Measurements from ENCODE around the gene UBTD2. TPM values are rescaled to one million over a fixed set of nuclear protein-coding genes. Genes with fewer than 3 reads are reported as not detected.

Gene UBTD2
- total RNA-seq, 3 donors from 2014 or later (not counting 1 experiment from before 2014, with no cell fraction given): 1.7 to 3.3 (median 2.6) TPM

DNA sequence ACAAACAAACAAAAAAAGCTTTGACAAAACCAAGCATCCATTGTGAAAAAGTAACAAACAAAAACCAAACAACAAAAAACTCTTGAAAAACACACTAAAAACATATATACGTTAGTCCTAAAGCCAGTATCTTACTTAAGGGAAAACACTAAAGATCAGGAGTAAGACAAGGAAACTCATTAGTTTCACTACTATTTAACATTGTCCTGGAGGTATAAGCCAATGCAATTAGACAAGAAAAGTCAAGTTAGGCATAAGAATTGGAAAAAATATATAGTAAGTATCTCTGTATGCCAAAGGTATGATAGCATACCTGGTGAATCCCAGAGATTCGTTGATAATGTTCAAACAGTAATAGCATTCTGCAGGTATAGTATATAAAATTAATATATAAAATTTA, 21.8 kb upstream of the UBTD2 start:
- no peaks in the 10 kb centered on the region for H3K9me3 Mint-ChIP-seq
- no peaks in the 10 kb centered on the region for H3K4me1 Mint-ChIP-seq

DNA sequence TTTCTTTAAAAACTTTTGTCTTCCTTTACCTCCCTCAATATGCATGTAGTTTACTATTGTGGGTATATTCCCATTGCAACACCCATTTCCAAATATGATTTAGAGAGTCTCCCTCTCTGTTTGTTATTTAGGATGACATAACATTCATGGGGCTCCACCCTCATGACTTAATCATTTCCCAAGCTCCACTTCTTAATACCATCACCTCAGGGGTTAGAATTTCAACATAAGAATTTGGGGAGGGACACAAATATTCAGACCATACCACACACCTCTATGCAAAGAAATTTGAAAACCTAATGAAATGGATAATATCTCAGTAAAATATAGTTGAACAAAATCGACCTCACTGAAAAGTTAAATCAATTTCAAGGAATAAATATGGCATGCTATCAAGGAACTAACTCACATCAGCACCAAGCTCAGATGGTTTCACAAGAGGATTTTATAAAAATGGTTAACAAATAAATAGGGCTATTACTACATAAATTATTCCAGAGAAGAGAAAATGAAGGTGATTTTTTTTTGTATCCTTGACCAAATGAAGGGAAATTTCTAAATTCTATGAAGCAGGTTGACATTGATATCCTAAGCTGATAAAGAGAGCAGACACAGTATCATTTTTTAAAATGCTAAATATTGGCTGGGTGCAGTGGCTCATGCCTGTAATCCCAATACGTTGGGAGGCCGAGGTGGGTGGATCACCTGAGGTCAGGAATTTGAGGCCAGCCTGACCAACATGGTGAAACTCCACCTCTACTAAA, 20.2 kb upstream of the UBTD2 start:
- intact Hi-C loops (cut with micrococcal nuclease): no loop called here
- DNase-seq (no peak), ATAC-seq (no peak)
- Mint-ChIP-seq H3K27ac (no peak overlapping the region), H3K27me3 (ENCODE audit: low read depth in 2 of 2) (peaks cover 14 to 20% of the 10 kb centered on the region in 2 donors), H3K36me3 (no peaks in the 10 kb centered on the region), H3K9me3 (no peaks in the 10 kb centered on the region), H3K4me1 (no peaks in the 10 kb centered on the region), H3K4me3 (no peak overlapping the region)
- H3K27ac ChIP-seq (ENCODE audit: low read length): no peak overlapping the region
- H3K4me1 ChIP-seq (ENCODE audit: control insufficient read depth, insufficient read depth, low read length): no peaks in the 10 kb centered on the region
- H3K36me3 ChIP-seq (ENCODE audit: control insufficient read depth, insufficient read depth, low read length): no peaks in the 10 kb centered on the region
- no peaks in the 10 kb centered on the region for H3K27me3 ChIP-seq (ENCODE audit: control insufficient read depth, insufficient read depth, low read length)
- TF ChIP-seq, protein P1, sequence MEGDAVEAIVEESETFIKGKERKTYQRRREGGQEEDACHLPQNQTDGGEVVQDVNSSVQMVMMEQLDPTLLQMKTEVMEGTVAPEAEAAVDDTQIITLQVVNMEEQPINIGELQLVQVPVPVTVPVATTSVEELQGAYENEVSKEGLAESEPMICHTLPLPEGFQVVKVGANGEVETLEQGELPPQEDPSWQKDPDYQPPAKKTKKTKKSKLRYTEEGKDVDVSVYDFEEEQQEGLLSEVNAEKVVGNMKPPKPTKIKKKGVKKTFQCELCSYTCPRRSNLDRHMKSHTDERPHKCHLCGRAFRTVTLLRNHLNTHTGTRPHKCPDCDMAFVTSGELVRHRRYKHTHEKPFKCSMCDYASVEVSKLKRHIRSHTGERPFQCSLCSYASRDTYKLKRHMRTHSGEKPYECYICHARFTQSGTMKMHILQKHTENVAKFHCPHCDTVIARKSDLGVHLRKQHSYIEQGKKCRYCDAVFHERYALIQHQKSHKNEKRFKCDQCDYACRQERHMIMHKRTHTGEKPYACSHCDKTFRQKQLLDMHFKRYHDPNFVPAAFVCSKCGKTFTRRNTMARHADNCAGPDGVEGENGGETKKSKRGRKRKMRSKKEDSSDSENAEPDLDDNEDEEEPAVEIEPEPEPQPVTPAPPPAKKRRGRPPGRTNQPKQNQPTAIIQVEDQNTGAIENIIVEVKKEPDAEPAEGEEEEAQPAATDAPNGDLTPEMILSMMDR (IDR thresholded peaks at IDR 0.05): no peak
- peaks cover 3% of the 10 kb centered on the region for H3K9me3 ChIP-seq (ENCODE audit: control insufficient read depth, insufficient read depth, low read length)
- H3K4me3 ChIP-seq (ENCODE audit: low read length): no peak overlapping the region
- WGBS (ENCODE audit: insufficient coverage): 96% methylated on average over 2 of the region's 3 CpGs

More for the DNA sequence above, 21.8 kb upstream of the UBTD2 start:
- Histone ChIP-seq H3K27me3 (ENCODE audit: control insufficient read depth, insufficient read depth, low read length) (no peaks in the 10 kb centered on the region), H3K4me1 (ENCODE audit: control insufficient read depth, insufficient read depth, low read length) (no peaks in the 10 kb centered on the region), H3K27ac (ENCODE audit: low read length) (no peak overlapping the region), H3K36me3 (ENCODE audit: control insufficient read depth, insufficient read depth, low read length) (no peaks in the 10 kb centered on the region), H3K4me3 (ENCODE audit: low read length) (no peak overlapping the region), H3K9me3 (ENCODE audit: control insufficient read depth, insufficient read depth, low read length) (peaks cover 3% of the 10 kb centered on the region)
- H3K27me3 Mint-ChIP-seq (ENCODE audit: low read depth in 2 of 2): peaks cover 14 to 28% of the 10 kb centered on the region in 2 donors
- H3K4me3 Mint-ChIP-seq: no peak overlapping the region
- no peak for DNase-seq
- TF ChIP-seq, protein P1 (IDR thresholded peaks at IDR 0.05): no peak
- no peak for ATAC-seq
- intact Hi-C loops (cut with micrococcal nuclease): no loop called here
- WGBS (ENCODE audit: insufficient coverage): 100% methylated on average over 1 of the region's 2 CpGs
- H3K27ac Mint-ChIP-seq: no peak overlapping the region
- no peaks in the 10 kb centered on the region for H3K36me3 Mint-ChIP-seq

DNA sequence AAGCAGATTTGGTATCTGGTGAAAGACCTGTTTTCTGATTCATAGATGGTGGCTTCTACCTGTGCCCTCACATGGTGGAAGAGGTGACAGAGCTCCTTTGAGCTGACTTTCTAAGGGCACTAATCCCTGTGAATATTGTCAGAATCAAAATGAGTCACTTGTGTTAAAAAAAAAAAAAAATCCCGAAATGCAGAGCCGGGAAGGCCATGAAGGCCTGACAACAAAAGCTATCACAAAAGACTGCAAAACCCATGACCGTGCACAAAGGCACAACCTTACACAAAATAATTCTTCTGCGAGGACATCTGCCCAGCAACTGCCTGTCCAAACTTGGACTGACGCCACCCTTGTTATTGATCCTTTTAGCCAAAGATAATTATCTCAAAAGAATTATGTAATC, 19.6 kb upstream of the UBTD2 start:
- WGBS (ENCODE audit: insufficient coverage): 78% methylated on average over 5 of the region's 5 CpGs
- intact Hi-C loops (cut with micrococcal nuclease): no loop called here

More for the DNA sequence above, 19.6 kb upstream of the UBTD2 start:
- ATAC-seq (no peak), DNase-seq (no peak)
- Mint-ChIP-seq H3K4me3 (no peak overlapping the region), H3K9me3 (no peaks in the 10 kb centered on the region), H3K36me3 (no peaks in the 10 kb centered on the region), H3K27me3 (ENCODE audit: low read depth in 2 of 2) (peaks cover 14 to 18% of the 10 kb centered on the region in 2 donors), H3K27ac (no peak overlapping the region), H3K4me1 (no peaks in the 10 kb centered on the region)
- Histone ChIP-seq H3K4me3 (ENCODE audit: low read length) (no peak overlapping the region), H3K36me3 (ENCODE audit: control insufficient read depth, insufficient read depth, low read length) (no peaks in the 10 kb centered on the region), H3K27ac (ENCODE audit: low read length) (no peak overlapping the region), H3K27me3 (ENCODE audit: control insufficient read depth, insufficient read depth, low read length) (no peaks in the 10 kb centered on the region), H3K9me3 (ENCODE audit: control insufficient read depth, insufficient read depth, low read length) (peaks cover 3% of the 10 kb centered on the region), H3K4me1 (ENCODE audit: control insufficient read depth, insufficient read depth, low read length) (no peaks in the 10 kb centered on the region)
- TF ChIP-seq, protein P1 (IDR thresholded peaks at IDR 0.05): no peak

Data from natural killer cell (primary cell).